ENCODE measurements around the gene CRYGN.

CRYGN gene

GRCh38 chr7:151383638-151384351 lies 56.1 kb downstream of the CRYGN start:
- no peak overlapping the region for H3K4me3 ChIP-seq (ENCODE audit: low read length)
- TF ChIP-seq CTCF (IDR thresholded peaks at IDR 0.05; ENCODE audit: insufficient read depth, low read depth, low read length, missing control alignments), result no peak
- DNase-seq (ENCODE audit: low read depth), result peak; percentile 70

GRCh38 chr7:151382079-151382885 lies 57.7 kb downstream of the CRYGN start:
- no peak overlapping the region for H3K4me3 ChIP-seq (ENCODE audit: low read length)
- TF ChIP-seq CTCF (IDR thresholded peaks at IDR 0.05; ENCODE audit: insufficient read depth, low read depth, low read length, missing control alignments), result no peak
- DNase-seq (ENCODE audit: low read depth), result no peak

GRCh38 chr7:151381348-151382078 lies 58.4 kb downstream of the CRYGN start:
- no peak for TF ChIP-seq CTCF (IDR thresholded peaks at IDR 0.05; ENCODE audit: insufficient read depth, low read depth, low read length, missing control alignments)
- no peak overlapping the region for H3K4me3 ChIP-seq (ENCODE audit: low read length)
- DNase-seq (ENCODE audit: low read depth), result no peak

GRCh38 chr7:151381098-151381347 lies 58.9 kb downstream of the CRYGN start:
- TF ChIP-seq CTCF (IDR thresholded peaks at IDR 0.05; ENCODE audit: insufficient read depth, low read depth, low read length, missing control alignments), result no peak
- no peak overlapping the region for H3K4me3 ChIP-seq (ENCODE audit: low read length)
- DNase-seq (ENCODE audit: low read depth), result no peak

GRCh38 chr7:151380199-151381097 lies 59.5 kb downstream of the CRYGN start:
- no peak for TF ChIP-seq CTCF (IDR thresholded peaks at IDR 0.05; ENCODE audit: insufficient read depth, low read depth, low read length, missing control alignments)
- no peak for DNase-seq (ENCODE audit: low read depth)
- no peak overlapping the region for H3K4me3 ChIP-seq (ENCODE audit: low read length)

- DNase-seq (ENCODE audit: low read depth), result no peak
- no peak overlapping the region for H3K4me3 ChIP-seq (ENCODE audit: low read length)
- TF ChIP-seq CTCF (IDR thresholded peaks at IDR 0.05; ENCODE audit: insufficient read depth, low read depth, low read length, missing control alignments), result no peak
Measured at GRCh38 chr7:151379534-151380198, 60.3 kb downstream of the CRYGN start.
